ENCODE results near the gene CDA.
A peak's percentile ranks its signal among the peaks of the same experiment; 100 is the strongest.

Gene CDA

DNA sequence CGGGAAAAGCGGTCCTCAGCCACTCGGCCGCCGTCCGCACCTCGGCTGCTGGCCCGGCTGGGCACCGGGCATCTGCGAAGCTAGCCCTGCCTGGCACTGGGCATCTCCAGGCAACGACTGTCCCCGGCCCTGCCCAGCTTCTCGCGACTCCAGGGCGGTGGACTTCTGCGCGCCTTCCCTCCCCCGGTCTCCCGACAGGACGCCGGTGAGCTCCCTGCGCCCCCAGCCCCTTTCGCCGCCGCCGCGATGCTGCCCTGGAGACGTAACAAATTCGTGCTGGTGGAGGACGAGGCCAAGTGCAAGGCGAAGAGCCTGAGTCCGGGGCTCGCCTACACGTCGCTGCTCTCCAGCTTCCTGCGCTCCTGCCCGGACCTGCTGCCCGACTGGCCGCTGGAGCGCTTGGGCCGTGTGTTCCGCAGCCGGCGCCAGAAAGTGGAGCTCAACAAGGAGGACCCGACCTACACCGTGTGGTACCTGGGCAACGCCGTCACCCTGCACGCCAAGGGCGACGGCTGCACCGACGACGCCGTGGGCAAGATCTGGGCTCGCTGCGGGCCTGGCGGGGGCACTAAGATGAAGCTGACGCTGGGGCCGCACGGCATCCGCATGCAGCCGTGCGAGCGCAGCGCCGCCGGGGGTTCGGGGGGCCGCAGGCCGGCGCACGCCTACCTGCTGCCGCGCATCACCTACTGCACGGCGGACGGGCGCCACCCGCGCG lies 36.0 kb upstream of the CDA start:
- Histone ChIP-seq H3K27ac (ENCODE audit: poor library complexity, severe bottlenecking) (no peak overlapping the region), H3K36me3 (ENCODE audit: low read depth) (no peaks in the 10 kb centered on the region), H3K4me1 (ENCODE audit: insufficient read depth, poor library complexity, severe bottlenecking) (no peaks in the 10 kb centered on the region), H3K4me3 (ENCODE audit: severe bottlenecking) (peak overlapping the region; percentile 21), H3K27me3 (ENCODE audit: insufficient read depth, poor library complexity, severe bottlenecking) (peaks cover 31% of the 10 kb centered on the region), H3K9me3 (ENCODE audit: severe bottlenecking) (no peaks in the 10 kb centered on the region)
- TF ChIP-seq, protein P1, sequence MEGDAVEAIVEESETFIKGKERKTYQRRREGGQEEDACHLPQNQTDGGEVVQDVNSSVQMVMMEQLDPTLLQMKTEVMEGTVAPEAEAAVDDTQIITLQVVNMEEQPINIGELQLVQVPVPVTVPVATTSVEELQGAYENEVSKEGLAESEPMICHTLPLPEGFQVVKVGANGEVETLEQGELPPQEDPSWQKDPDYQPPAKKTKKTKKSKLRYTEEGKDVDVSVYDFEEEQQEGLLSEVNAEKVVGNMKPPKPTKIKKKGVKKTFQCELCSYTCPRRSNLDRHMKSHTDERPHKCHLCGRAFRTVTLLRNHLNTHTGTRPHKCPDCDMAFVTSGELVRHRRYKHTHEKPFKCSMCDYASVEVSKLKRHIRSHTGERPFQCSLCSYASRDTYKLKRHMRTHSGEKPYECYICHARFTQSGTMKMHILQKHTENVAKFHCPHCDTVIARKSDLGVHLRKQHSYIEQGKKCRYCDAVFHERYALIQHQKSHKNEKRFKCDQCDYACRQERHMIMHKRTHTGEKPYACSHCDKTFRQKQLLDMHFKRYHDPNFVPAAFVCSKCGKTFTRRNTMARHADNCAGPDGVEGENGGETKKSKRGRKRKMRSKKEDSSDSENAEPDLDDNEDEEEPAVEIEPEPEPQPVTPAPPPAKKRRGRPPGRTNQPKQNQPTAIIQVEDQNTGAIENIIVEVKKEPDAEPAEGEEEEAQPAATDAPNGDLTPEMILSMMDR (IDR thresholded peaks at IDR 0.05; ENCODE audit: poor library complexity, severe bottlenecking), result no peak
- DNase-seq (ENCODE audit: low spot score), result no peak
- ATAC-seq (ENCODE audit: low read depth), result peak; percentile 59

DNA sequence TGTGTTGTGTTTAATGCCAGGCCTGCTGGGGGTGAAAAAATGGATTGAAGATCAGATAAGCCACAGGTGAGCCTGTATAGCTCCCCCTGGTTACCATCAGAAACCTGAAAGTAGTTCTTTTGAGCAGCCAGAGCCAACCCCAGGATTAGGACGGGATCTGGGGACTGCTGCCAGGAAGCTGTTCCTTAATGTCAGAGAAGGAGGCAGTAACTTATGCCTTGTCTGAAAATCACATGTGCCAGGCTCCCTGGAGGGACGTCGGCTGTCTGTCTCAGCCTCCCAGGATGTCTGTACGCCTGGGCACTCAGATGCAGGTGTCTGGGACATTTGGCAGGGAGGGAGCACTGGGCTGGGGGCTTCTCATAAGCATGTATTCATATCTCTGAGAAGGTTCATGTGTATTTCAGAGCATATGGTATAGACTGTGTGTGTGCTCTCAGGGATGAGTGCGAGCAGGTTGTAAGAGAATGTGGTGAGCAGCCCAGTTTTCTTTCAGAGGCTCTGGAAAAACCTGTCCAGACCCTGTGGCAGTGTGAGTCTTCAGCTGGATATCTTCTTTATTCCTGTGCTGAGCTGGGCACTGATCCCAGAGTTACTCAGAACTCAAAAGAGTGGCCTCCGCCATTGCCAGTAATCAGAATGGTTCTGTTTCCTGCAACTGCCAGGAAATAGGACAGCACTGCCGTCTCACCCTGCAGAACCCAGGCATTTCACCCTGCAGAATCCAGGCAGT lies 33.7 kb upstream of the CDA start:
- Histone ChIP-seq H3K27me3 (ENCODE audit: insufficient read depth, poor library complexity, severe bottlenecking) (peaks cover 31% of the 10 kb centered on the region), H3K4me1 (ENCODE audit: insufficient read depth, poor library complexity, severe bottlenecking) (no peaks in the 10 kb centered on the region), H3K36me3 (ENCODE audit: low read depth) (no peaks in the 10 kb centered on the region), H3K27ac (ENCODE audit: poor library complexity, severe bottlenecking) (no peak overlapping the region), H3K9me3 (ENCODE audit: severe bottlenecking) (no peaks in the 10 kb centered on the region), H3K4me3 (ENCODE audit: severe bottlenecking) (no peak overlapping the region)
- TF ChIP-seq, protein P1 (IDR thresholded peaks at IDR 0.05; ENCODE audit: poor library complexity, severe bottlenecking), result no peak
- DNase-seq (ENCODE audit: low spot score) (no peak), ATAC-seq (ENCODE audit: low read depth) (no peak)

DNA sequence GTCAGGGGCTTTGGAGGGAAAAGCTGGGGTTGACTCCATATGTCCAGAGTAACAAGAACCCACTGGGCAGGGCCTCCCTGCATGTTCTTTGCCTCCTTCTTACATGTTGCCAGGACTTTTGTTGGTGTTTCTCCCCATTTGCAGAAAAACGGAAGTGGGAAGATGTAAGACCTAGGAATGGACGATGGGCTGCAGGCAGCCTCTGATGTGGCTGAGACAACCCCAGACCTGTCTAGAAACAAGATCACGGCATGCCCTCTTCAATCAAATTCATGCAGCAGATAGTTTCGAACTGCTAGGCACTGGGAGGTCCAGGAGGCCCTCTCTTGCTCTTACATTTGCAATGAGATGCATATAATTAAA lies 33.2 kb upstream of the CDA start:
- ATAC-seq (ENCODE audit: low read depth), result no peak
- H3K9me3 ChIP-seq (ENCODE audit: severe bottlenecking), result no peaks in the 10 kb centered on the region
- H3K36me3 ChIP-seq (ENCODE audit: low read depth), result no peaks in the 10 kb centered on the region
- DNase-seq (ENCODE audit: low spot score), result no peak
- TF ChIP-seq, protein P1 (IDR thresholded peaks at IDR 0.05; ENCODE audit: poor library complexity, severe bottlenecking), result no peak
- no peak overlapping the region for H3K4me3 ChIP-seq (ENCODE audit: severe bottlenecking)
- H3K27ac ChIP-seq (ENCODE audit: poor library complexity, severe bottlenecking), result no peak overlapping the region
- no peaks in the 10 kb centered on the region for H3K4me1 ChIP-seq (ENCODE audit: insufficient read depth, poor library complexity, severe bottlenecking)
- H3K27me3 ChIP-seq (ENCODE audit: insufficient read depth, poor library complexity, severe bottlenecking), result peaks cover 30% of the 10 kb centered on the region

DNA sequence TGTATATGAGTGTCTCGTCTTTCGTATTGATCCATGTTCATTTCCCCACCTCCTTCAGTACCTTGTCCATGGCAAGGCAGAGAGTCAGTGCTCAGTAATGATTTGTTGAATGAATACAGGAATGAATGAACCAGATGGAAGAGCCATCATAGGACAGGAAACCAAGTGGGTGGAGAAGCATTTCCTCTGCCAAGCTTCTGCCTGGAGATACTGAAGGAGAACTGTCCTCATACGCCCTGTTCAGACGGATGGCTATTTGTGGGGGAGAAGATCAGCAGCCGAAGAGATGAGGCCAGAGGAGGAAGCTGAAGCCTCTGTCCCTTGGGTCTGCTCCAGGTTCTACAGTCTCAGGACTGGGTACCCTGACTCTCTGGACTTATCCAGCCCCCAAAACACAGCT lies 30.7 kb upstream of the CDA start:
- TF ChIP-seq, protein P1 (IDR thresholded peaks at IDR 0.05; ENCODE audit: poor library complexity, severe bottlenecking), result no peak
- Histone ChIP-seq H3K27ac (ENCODE audit: poor library complexity, severe bottlenecking) (no peak overlapping the region), H3K4me1 (ENCODE audit: insufficient read depth, poor library complexity, severe bottlenecking) (no peaks in the 10 kb centered on the region), H3K27me3 (ENCODE audit: insufficient read depth, poor library complexity, severe bottlenecking) (peaks cover 8% of the 10 kb centered on the region), H3K4me3 (ENCODE audit: severe bottlenecking) (no peak overlapping the region), H3K9me3 (ENCODE audit: severe bottlenecking) (no peaks in the 10 kb centered on the region), H3K36me3 (ENCODE audit: low read depth) (no peaks in the 10 kb centered on the region)
- ATAC-seq (ENCODE audit: low read depth) (no peak), DNase-seq (ENCODE audit: low spot score) (no peak)

DNA sequence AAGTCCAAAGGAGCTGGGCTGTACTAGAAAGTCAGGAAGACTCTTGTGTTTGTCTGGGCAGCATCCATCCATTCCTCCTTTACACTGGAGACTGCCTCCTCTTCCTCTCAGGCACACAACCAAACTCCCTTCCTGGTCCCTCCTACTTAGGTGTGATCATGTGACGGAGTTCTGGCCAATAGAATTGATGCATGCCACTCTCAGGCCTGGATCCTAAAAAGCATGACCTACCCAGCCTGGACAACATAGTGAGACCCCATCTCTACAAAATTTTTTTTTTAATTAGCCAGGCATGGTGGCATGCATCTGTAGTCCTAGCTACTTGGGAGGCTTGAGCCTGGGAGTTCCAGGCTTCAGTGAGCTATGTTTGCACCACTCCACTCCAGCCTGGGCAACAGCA lies 27.9 kb upstream of the CDA start:
- ATAC-seq (ENCODE audit: low read depth) (no peak), DNase-seq (ENCODE audit: low spot score) (no peak)
- Histone ChIP-seq H3K4me3 (ENCODE audit: severe bottlenecking) (no peak overlapping the region), H3K36me3 (ENCODE audit: low read depth) (no peaks in the 10 kb centered on the region), H3K27ac (ENCODE audit: poor library complexity, severe bottlenecking) (no peak overlapping the region), H3K9me3 (ENCODE audit: severe bottlenecking) (no peaks in the 10 kb centered on the region), H3K4me1 (ENCODE audit: insufficient read depth, poor library complexity, severe bottlenecking) (no peaks in the 10 kb centered on the region), H3K27me3 (ENCODE audit: insufficient read depth, poor library complexity, severe bottlenecking) (no peaks in the 10 kb centered on the region)
- TF ChIP-seq, protein P1 (IDR thresholded peaks at IDR 0.05; ENCODE audit: poor library complexity, severe bottlenecking), result no peak
